ENCODE data around the gene PCDH9. TPM values are rescaled to one million over a fixed set of nuclear protein-coding genes. Genes with fewer than 3 reads are reported as not detected.

PCDH9 gene
- total RNA-seq, 1 donor from 2014 or later = 3.7 TPM

DNA sequence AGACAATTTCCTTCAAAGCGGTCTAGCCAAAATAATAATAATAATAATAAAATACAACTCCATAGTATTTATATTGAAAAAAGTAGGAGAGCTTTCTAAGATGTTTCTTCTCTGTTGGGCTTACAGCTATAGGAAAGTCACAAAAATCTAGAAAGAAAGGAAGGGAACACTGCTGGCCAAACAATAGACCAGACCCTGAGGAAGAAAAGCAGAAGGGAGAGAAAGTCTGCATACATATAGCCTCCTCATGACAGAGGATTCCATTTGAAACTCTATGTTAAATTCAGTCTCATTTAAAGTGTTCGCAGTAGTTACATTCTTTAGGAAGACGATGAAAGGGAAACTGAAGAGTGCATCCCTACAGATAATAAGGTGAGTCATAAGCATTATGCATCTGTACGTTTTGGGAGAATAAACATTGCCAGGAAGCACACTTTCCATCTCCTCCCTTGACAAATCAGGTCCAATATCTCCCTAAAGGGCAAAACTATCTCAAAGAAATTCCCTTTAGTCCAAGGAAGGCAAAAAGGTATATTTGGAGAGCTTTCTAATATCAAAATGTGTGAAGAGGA, 86.5 kb downstream of the PCDH9 start:
- Histone ChIP-seq H3K27ac (no peak overlapping the region), H3K36me3 (no peaks in the 10 kb centered on the region), H3K4me1 (peaks cover 6% of the 10 kb centered on the region), H3K4me3 (no peak overlapping the region), H3K9me3 (no peaks in the 10 kb centered on the region), H3K27me3 (no peaks in the 10 kb centered on the region)
- TF ChIP-seq POLR2AphosphoS5 (IDR thresholded peaks at IDR 0.05; ENCODE audit: insufficient read depth in 1 of 2, low read depth in 1 of 2) (no peak), POLR2A (IDR thresholded peaks at IDR 0.05) (no peak)
- TF ChIP-seq, protein P1, sequence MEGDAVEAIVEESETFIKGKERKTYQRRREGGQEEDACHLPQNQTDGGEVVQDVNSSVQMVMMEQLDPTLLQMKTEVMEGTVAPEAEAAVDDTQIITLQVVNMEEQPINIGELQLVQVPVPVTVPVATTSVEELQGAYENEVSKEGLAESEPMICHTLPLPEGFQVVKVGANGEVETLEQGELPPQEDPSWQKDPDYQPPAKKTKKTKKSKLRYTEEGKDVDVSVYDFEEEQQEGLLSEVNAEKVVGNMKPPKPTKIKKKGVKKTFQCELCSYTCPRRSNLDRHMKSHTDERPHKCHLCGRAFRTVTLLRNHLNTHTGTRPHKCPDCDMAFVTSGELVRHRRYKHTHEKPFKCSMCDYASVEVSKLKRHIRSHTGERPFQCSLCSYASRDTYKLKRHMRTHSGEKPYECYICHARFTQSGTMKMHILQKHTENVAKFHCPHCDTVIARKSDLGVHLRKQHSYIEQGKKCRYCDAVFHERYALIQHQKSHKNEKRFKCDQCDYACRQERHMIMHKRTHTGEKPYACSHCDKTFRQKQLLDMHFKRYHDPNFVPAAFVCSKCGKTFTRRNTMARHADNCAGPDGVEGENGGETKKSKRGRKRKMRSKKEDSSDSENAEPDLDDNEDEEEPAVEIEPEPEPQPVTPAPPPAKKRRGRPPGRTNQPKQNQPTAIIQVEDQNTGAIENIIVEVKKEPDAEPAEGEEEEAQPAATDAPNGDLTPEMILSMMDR (IDR thresholded peaks at IDR 0.05) = no peak
- no peak for DNase-seq (ENCODE audit: extremely low spot score in 2 of 2)
- intact Hi-C loops (cut with DNase I) = no loop called here

DNA sequence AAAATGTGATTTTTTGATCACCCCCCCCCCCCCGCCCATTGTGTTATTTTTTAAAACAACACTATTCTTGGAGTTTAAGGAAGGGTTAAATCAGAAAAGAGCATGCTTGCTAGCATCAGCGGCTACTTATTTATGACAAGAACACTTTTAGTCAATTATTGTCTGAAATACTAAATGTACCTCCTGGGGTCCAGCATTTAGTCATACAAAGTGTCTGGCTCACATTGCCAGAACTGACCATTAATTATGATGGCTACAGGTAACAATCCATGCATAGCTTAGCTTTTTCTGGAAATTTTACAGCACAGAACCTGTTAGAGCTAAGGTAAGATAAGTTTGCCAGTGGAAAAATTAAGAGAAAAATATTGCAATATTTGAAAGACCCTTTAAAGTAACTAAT, 90.1 kb downstream of the PCDH9 start:
- intact Hi-C loops (cut with DNase I) = no loop called here
- no peak for TF ChIP-seq POLR2AphosphoS5 (IDR thresholded peaks at IDR 0.05; ENCODE audit: insufficient read depth in 1 of 2, low read depth in 1 of 2)
- TF ChIP-seq, protein P1 (IDR thresholded peaks at IDR 0.05) = no peak

DNA sequence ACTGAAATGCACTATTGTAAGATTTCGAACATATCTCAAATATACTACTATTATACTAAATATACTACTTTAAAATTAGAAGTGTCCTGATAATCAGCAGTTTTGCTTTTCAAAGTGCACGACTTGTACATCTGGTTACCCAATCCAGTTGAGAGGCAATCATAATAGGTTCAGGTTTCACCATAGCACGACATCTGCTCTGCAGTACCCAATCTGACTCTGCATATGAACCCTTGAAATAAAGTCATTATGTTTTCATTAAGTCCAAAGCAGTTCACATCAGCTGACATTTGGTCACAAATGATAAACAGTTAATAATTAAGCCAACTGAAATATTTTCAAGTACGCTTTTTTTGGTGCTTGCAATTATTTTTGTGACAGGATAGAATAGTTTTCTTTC, 90.6 kb downstream of the PCDH9 start:
- no peak for DNase-seq (ENCODE audit: extremely low spot score in 2 of 2)
- intact Hi-C loops (cut with DNase I) = no loop called here
- H3K4me3 ChIP-seq = no peak overlapping the region
- H3K9me3 ChIP-seq = no peaks in the 10 kb centered on the region
- H3K4me1 ChIP-seq = no peaks in the 10 kb centered on the region
- TF ChIP-seq POLR2A (IDR thresholded peaks at IDR 0.05) (no peak), POLR2AphosphoS5 (IDR thresholded peaks at IDR 0.05; ENCODE audit: insufficient read depth in 1 of 2, low read depth in 1 of 2) (no peak)
- TF ChIP-seq, protein P1 (IDR thresholded peaks at IDR 0.05) = no peak
- no peak overlapping the region for H3K27ac ChIP-seq
- no peaks in the 10 kb centered on the region for H3K36me3 ChIP-seq
- no peaks in the 10 kb centered on the region for H3K27me3 ChIP-seq

More for the DNA sequence above, 90.1 kb downstream of the PCDH9 start:
- DNase-seq (ENCODE audit: extremely low spot score in 2 of 2) = no peak
- Histone ChIP-seq H3K4me1 (no peaks in the 10 kb centered on the region), H3K4me3 (no peak overlapping the region), H3K27ac (no peak overlapping the region), H3K36me3 (no peaks in the 10 kb centered on the region), H3K9me3 (no peaks in the 10 kb centered on the region), H3K27me3 (no peaks in the 10 kb centered on the region)

DNA sequence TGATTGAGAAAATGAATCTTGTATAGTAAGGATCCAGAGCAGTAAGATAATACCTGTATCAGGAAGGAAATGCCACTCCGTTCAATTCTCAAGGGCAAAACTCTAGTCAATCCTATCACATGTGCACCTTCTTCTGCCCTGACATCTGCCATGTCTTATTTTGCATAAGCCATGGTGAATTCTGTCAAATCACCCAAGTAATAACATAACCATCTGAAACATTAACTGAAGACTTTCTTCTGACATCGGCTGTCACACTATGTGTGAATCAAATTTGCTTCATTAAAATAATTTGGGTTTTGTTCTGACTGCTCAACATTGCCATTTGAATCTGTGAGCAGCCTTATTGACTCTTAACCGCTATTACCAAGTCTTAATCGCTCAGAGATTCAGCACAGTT, 91.2 kb downstream of the PCDH9 start:
- H3K4me3 ChIP-seq = no peak overlapping the region
- no peak overlapping the region for H3K27ac ChIP-seq
- H3K36me3 ChIP-seq = no peaks in the 10 kb centered on the region
- H3K9me3 ChIP-seq = no peaks in the 10 kb centered on the region
- intact Hi-C loops (cut with DNase I) = no loop called here
- H3K4me1 ChIP-seq = no peaks in the 10 kb centered on the region
- no peaks in the 10 kb centered on the region for H3K27me3 ChIP-seq
- TF ChIP-seq POLR2AphosphoS5 (IDR thresholded peaks at IDR 0.05; ENCODE audit: insufficient read depth in 1 of 2, low read depth in 1 of 2) (no peak), POLR2A (IDR thresholded peaks at IDR 0.05) (no peak)
- TF ChIP-seq, protein P1 (IDR thresholded peaks at IDR 0.05) = no peak
- DNase-seq (ENCODE audit: extremely low spot score in 2 of 2) = no peak

DNA sequence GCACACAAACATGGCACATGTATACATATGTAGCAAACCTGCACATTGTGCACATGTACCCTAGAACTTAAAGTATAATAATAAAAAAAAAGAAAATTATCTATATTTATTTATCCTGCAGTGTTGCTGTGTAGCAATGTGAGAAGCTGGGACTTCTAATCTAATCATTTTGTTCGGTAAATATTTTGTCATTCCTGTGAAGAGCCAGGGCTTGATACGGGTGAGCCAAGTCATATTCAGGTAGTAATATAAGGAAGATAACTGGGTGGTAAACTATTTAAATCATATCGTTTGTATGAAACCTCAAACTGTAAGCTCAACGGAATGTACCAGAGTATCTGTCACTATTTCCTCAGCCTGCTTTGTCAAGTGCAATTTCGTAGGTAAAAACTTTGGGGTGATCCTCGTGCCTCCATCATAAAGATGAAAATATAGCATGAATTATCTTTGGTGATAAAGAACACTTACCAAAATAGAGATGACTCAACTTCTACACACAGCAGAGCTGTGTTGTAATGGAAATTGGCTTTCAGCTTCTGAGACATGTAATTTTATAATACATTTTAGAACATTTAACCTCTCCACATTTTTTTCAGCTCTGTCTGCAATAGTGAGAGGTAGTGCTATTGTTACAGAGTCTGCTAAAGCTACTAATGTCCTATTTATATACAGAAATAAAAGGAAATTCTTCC, 92.9 kb downstream of the PCDH9 start:
- no peak for DNase-seq (ENCODE audit: extremely low spot score in 2 of 2)

More for the DNA sequence above, 92.9 kb downstream of the PCDH9 start:
- Histone ChIP-seq H3K27ac (no peak overlapping the region), H3K36me3 (no peaks in the 10 kb centered on the region), H3K4me1 (no peaks in the 10 kb centered on the region), H3K4me3 (no peak overlapping the region), H3K27me3 (no peaks in the 10 kb centered on the region), H3K9me3 (no peaks in the 10 kb centered on the region)
- TF ChIP-seq, protein P1 (IDR thresholded peaks at IDR 0.05) = no peak
- no peak for TF ChIP-seq POLR2A (IDR thresholded peaks at IDR 0.05)
- no peak for TF ChIP-seq POLR2AphosphoS5 (IDR thresholded peaks at IDR 0.05; ENCODE audit: insufficient read depth in 1 of 2, low read depth in 1 of 2)
- intact Hi-C loops (cut with DNase I) = no loop called here
